Lower lobe of right lung (tissue), 2 donors: ENCODE results near the gene MESP1. TPM values are rescaled to one million over a fixed set of nuclear protein-coding genes. Genes with fewer than 3 reads are reported as not detected.

Experiments
- ATAC-seq, 2 donors: fragments of 200-7000 bp; cut with Tn5 transposase; one replicate each; pipeline ENCODE4 v1.9.1; 2020 to 2022; ENCODE audit warnings: mild to moderate bottlenecking in 2 of 2, moderate library complexity in 2 of 2
- DNase-seq: peaks from one replicate; pipeline ENCODE4 v3.0.0-alpha.2; 2020
- H3K27ac ChIP-seq: fragments of 200-600 bp; one replicate; pipeline ENCODE4 v1.8.0; 2022
- H3K27me3 ChIP-seq: fragments of 200-600 bp; one replicate; pipeline ENCODE4 v1.8.0; 2022; ENCODE audit warnings: low read depth
- H3K36me3 ChIP-seq: fragments of 200-600 bp; one replicate; pipeline ENCODE4 v1.8.0; 2022; ENCODE audit warnings: mild to moderate bottlenecking
- H3K4me1 ChIP-seq: fragments of 200-600 bp; one replicate; pipeline ENCODE4 v1.8.0; 2022
- H3K4me3 ChIP-seq: fragments of 200-600 bp; one replicate; pipeline ENCODE4 v1.8.0; 2022; ENCODE audit warnings: mild to moderate bottlenecking
- H3K9me3 ChIP-seq: fragments of 200-600 bp; one replicate; pipeline ENCODE4 v1.8.0; 2022
- CTCF ChIP-seq: fragments of 200-600 bp; IDR thresholded peaks from one replicate; pipeline ENCODE4 v1.8.0; 2022; ENCODE audit warnings: antibody characterized with exemption, mild to moderate bottlenecking
- intact Hi-C: fragments of 100-400 bp; cut with DNase I; formaldehyde crosslinking; loops from one replicate; pipeline ENCODE4 v1.11.0; 2022
- total RNA-seq: library from RNA; stranded (reverse); fragmentation: NEBNext Ultra II Directional; extraction: Animal tissue kit (Norgen Biotek cat#: 25700); gene quantifications from one replicate; pipeline ENCODE4 v1.2.1, GENCODE V29; 2021
- donor health status: DM: no; HTN: yes; CAD: no; lungs with severe emphysema.

Gene MESP1
- total RNA-seq, 1 donor from 2014 or later, result 0.53 TPM

- no peak for TF ChIP-seq CTCF
- H3K4me3 ChIP-seq, result no peak overlapping the region
- no peaks in the 10 kb centered on the region for H3K36me3 ChIP-seq
- intact Hi-C loops, result no loop called here
- ATAC-seq (peak; percentile 10 to 29), DNase-seq (no peak)
- no peaks in the 10 kb centered on the region for H3K4me1 ChIP-seq
- no peaks in the 10 kb centered on the region for H3K9me3 ChIP-seq
- H3K27ac ChIP-seq, result no peak overlapping the region
- no peaks in the 10 kb centered on the region for H3K27me3 ChIP-seq
These were observed 15.6 kb upstream of the MESP1 start for GRCh38 chr15:89766357-89767311.

GRCh38 chr15:89765694-89766093, 14.6 kb upstream of the MESP1 start:
- intact Hi-C loops, result no loop called here
- DNase-seq (no peak), ATAC-seq (no peak)

GRCh38 chr15:89761929-89762328, 10.9 kb upstream of the MESP1 start:
- no peak for ATAC-seq
- H3K27ac ChIP-seq, result no peak overlapping the region

More at GRCh38 chr15:89765694-89766093, 14.6 kb upstream of the MESP1 start:
- no peak for TF ChIP-seq CTCF
- Histone ChIP-seq H3K27me3 (no peaks in the 10 kb centered on the region), H3K4me3 (no peak overlapping the region), H3K27ac (no peak overlapping the region), H3K36me3 (no peaks in the 10 kb centered on the region), H3K9me3 (no peaks in the 10 kb centered on the region), H3K4me1 (peaks cover 2% of the 10 kb centered on the region)

GRCh38 chr15:89761009-89761831, 10.2 kb upstream of the MESP1 start:
- Histone ChIP-seq H3K27me3 (no peaks in the 10 kb centered on the region), H3K36me3 (no peaks in the 10 kb centered on the region), H3K4me3 (peak overlapping the region; percentile 6), H3K4me1 (peaks cover 6% of the 10 kb centered on the region), H3K9me3 (no peaks in the 10 kb centered on the region), H3K27ac (peak overlapping the region; percentile 41)
- DNase-seq, result peak; percentile 66
- intact Hi-C loops, result no loop called here
- TF ChIP-seq CTCF, result no peak
- peak; percentile 71 to 77 for ATAC-seq

More at GRCh38 chr15:89761929-89762328, 10.9 kb upstream of the MESP1 start:
- TF ChIP-seq CTCF, result no peak
- peak; percentile 11 for DNase-seq
- Histone ChIP-seq H3K27me3 (no peaks in the 10 kb centered on the region), H3K36me3 (no peaks in the 10 kb centered on the region), H3K4me3 (no peak overlapping the region), H3K9me3 (no peaks in the 10 kb centered on the region), H3K4me1 (peaks cover 6% of the 10 kb centered on the region)
- intact Hi-C loops, result no loop called here

GRCh38 chr15:89760303-89761008, 9.4 kb upstream of the MESP1 start:
- Histone ChIP-seq H3K27me3 (no peaks in the 10 kb centered on the region), H3K27ac (peak overlapping the region; percentile 41), H3K9me3 (no peaks in the 10 kb centered on the region), H3K4me3 (no peak overlapping the region), H3K4me1 (peaks cover 6% of the 10 kb centered on the region), H3K36me3 (no peaks in the 10 kb centered on the region)
- intact Hi-C loops, result no loop called here
- peak; percentile 98 for TF ChIP-seq CTCF
- ATAC-seq (peak; percentile 91 to 95), DNase-seq (peak; percentile 88)
